ENCODE results near the gene GRHL3. TPM values are rescaled to one million over a fixed set of nuclear protein-coding genes. Genes with fewer than 3 reads are reported as not detected.

The GRHL3 gene
- total and polyA plus RNA-seq, 2 experiments from 2014 or later = 2.7 to 6.9 TPM

DNA sequence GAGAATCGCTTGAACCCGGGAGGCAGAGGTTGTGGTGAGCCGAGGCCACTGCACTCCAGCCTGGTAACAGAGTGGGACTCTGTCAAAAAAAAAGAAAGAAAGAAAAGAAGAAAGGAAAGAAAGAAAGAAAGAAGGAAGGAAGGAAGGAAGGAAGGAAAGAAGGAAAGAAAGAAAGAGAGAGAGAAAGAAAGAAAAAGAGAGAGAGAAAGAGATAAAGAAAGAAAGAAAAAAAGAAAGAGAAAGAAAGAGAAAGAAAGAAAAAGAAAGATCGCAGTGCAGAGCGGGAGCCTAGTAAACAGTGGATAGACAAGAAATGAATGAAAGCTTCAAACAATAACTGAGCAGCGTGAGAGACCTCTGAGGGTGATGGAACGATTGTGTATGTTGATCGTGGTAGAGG lies 20.6 kb upstream of the GRHL3 start:
- no peaks in the 10 kb centered on the region for H3K79me2 ChIP-seq
- no peak overlapping the region for H3K27ac ChIP-seq
- H3K9me2 ChIP-seq (replicated peaks; ENCODE audit: insufficient read depth) = no peaks in the 10 kb centered on the region
- no peaks in the 10 kb centered on the region for H3K36me3 ChIP-seq (replicated peaks; ENCODE audit: insufficient read depth, low read depth)
- H3K4me1 ChIP-seq (ENCODE audit: insufficient read depth) = peaks cover 5% of the 10 kb centered on the region
- H2AFZ ChIP-seq = no peak overlapping the region
- 93% methylated on average over 8 of the region's 8 CpGs for WGBS (ENCODE audit: low lambda C conversion rate, missing lambda C conversion rate)
- no peak for DNase-seq (ENCODE audit: low spot score)
- no peak overlapping the region for H3K4me2 ChIP-seq
- no peak for TF ChIP-seq EZH2phosphoT487 (IDR thresholded peaks at IDR 0.05; ENCODE audit: low read depth, severe bottlenecking, unreplicated experiment)
- TF ChIP-seq, protein P1, sequence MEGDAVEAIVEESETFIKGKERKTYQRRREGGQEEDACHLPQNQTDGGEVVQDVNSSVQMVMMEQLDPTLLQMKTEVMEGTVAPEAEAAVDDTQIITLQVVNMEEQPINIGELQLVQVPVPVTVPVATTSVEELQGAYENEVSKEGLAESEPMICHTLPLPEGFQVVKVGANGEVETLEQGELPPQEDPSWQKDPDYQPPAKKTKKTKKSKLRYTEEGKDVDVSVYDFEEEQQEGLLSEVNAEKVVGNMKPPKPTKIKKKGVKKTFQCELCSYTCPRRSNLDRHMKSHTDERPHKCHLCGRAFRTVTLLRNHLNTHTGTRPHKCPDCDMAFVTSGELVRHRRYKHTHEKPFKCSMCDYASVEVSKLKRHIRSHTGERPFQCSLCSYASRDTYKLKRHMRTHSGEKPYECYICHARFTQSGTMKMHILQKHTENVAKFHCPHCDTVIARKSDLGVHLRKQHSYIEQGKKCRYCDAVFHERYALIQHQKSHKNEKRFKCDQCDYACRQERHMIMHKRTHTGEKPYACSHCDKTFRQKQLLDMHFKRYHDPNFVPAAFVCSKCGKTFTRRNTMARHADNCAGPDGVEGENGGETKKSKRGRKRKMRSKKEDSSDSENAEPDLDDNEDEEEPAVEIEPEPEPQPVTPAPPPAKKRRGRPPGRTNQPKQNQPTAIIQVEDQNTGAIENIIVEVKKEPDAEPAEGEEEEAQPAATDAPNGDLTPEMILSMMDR (IDR thresholded peaks at IDR 0.05; ENCODE audit: poor library complexity) = no peak
- H3K4me3 ChIP-seq = no peak overlapping the region
- no peaks in the 10 kb centered on the region for H3K27me3 ChIP-seq
- no peaks in the 10 kb centered on the region for H3K9me3 ChIP-seq (ENCODE audit: low read depth)
- no peaks in the 10 kb centered on the region for H4K20me1 ChIP-seq (ENCODE audit: insufficient read depth, poor library complexity, severe bottlenecking)

DNA sequence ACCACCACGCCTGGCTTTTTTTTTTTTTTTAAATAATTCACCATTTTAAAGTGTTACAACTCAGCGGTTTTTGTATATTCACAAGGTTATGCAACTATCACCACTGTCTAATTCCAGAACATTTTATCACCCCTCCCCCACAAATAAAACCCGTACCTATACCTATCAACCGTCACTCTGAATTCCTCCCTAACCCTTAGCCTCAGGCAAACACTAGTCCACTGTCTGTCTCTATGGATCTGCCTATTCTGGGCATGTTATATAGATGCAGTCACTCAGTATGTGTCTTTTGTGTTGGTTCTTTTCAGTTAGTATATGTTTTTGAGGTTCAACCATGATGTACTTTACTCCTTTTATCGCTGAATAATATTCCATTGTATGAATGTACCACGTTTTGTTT lies 19.3 kb upstream of the GRHL3 start:
- Histone ChIP-seq H3K9me2 (replicated peaks; ENCODE audit: insufficient read depth) (no peaks in the 10 kb centered on the region), H3K4me3 (no peak overlapping the region), H3K9me3 (ENCODE audit: low read depth) (no peaks in the 10 kb centered on the region), H3K79me2 (no peaks in the 10 kb centered on the region), H2AFZ (no peak overlapping the region), H4K20me1 (ENCODE audit: insufficient read depth, poor library complexity, severe bottlenecking) (no peaks in the 10 kb centered on the region), H3K27ac (no peak overlapping the region), H3K4me1 (ENCODE audit: insufficient read depth) (peaks cover under 1% of the 10 kb centered on the region), H3K4me2 (no peak overlapping the region), H3K27me3 (no peaks in the 10 kb centered on the region), H3K36me3 (replicated peaks; ENCODE audit: insufficient read depth, low read depth) (no peaks in the 10 kb centered on the region)
- TF ChIP-seq EZH2 (IDR thresholded peaks at IDR 0.05; ENCODE audit: borderline replicate concordance) = no peak
- TF ChIP-seq EZH2phosphoT487 (IDR thresholded peaks at IDR 0.05; ENCODE audit: low read depth, severe bottlenecking, unreplicated experiment) = no peak
- TF ChIP-seq, protein P1 (IDR thresholded peaks at IDR 0.05; ENCODE audit: poor library complexity) = no peak
- DNase-seq (ENCODE audit: low spot score) = no peak
- WGBS (ENCODE audit: low lambda C conversion rate, missing lambda C conversion rate) = 90% methylated on average over 6 of the region's 6 CpGs

DNA sequence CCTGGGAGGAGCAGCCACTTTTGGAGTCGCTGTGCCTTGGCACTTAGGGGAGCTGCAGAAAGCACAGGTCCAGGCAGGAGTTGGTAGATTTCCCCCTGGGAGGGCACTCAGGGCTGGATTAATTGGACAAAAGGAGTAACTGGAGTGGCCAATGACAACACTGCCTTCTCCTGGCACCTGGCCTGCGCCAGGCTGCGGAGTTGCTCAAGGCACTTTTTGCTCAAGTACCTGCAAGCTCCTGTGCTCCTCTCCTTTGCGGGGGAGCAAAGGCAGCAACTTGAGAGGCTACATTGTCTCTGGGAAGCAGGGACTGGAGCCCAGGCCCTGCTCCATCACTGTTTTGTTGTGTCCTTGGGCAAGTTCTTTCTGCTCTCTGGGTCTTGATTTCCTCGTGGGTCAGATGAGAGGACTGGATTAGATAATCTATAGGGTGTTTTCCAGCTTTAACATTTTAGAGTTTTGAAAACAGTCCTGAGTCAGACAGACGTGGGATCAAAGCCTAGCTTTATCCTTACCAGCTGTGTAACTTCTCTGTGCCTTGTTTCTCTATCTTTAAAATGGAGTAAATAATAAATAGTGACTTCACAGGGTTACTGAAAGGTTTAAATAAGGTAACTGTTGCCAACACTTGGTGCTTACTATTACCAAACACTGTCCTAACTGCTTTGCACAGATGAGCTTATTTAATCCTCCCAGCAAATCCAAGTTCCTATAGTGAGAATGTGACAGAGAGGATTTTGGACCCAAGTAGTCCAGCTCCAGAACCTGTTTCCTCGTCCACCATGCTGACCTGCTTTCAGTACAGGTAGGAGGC lies 18.0 kb upstream of the GRHL3 start:
- WGBS (ENCODE audit: low lambda C conversion rate, missing lambda C conversion rate) = 66% methylated on average over 7 of the region's 7 CpGs
- no peak overlapping the region for H2AFZ ChIP-seq
- no peak overlapping the region for H3K4me2 ChIP-seq
- H3K27ac ChIP-seq = no peak overlapping the region
- DNase-seq (ENCODE audit: low spot score) = no peak
- no peaks in the 10 kb centered on the region for H3K4me1 ChIP-seq (ENCODE audit: insufficient read depth)
- no peak for TF ChIP-seq EZH2phosphoT487 (IDR thresholded peaks at IDR 0.05; ENCODE audit: low read depth, severe bottlenecking, unreplicated experiment)
- TF ChIP-seq EZH2 (IDR thresholded peaks at IDR 0.05; ENCODE audit: borderline replicate concordance) = no peak
- TF ChIP-seq, protein P1 (IDR thresholded peaks at IDR 0.05; ENCODE audit: poor library complexity) = no peak
- no peaks in the 10 kb centered on the region for H3K9me2 ChIP-seq (replicated peaks; ENCODE audit: insufficient read depth)
- H4K20me1 ChIP-seq (ENCODE audit: insufficient read depth, poor library complexity, severe bottlenecking) = no peaks in the 10 kb centered on the region
- H3K36me3 ChIP-seq (replicated peaks; ENCODE audit: insufficient read depth, low read depth) = no peaks in the 10 kb centered on the region
- no peaks in the 10 kb centered on the region for H3K9me3 ChIP-seq (ENCODE audit: low read depth)
- no peaks in the 10 kb centered on the region for H3K27me3 ChIP-seq
- H3K4me3 ChIP-seq = no peak overlapping the region
- H3K79me2 ChIP-seq = no peaks in the 10 kb centered on the region

Measured in hepatocyte (in vitro differentiated cells).